GM12891 (cell line): ENCODE measurements around the gene SLCO3A1.

Experiments
- POLR2A ChIP-seq: IDR thresholded peaks from 2 replicates; pipeline ENCODE4 v1.6.1; 2011; ENCODE audit warnings: low read depth, low read length, control low read depth
- POLR2AphosphoS5 ChIP-seq: IDR thresholded peaks from 2 replicates; pipeline ENCODE4 v1.6.1; 2011; ENCODE audit warnings: low read depth, low read length, control low read depth
- SPI1 ChIP-seq: IDR thresholded peaks from 2 replicates; pipeline ENCODE4 v1.6.1; 2011; ENCODE audit warnings: low read depth, low read length, control low read depth

DNA sequence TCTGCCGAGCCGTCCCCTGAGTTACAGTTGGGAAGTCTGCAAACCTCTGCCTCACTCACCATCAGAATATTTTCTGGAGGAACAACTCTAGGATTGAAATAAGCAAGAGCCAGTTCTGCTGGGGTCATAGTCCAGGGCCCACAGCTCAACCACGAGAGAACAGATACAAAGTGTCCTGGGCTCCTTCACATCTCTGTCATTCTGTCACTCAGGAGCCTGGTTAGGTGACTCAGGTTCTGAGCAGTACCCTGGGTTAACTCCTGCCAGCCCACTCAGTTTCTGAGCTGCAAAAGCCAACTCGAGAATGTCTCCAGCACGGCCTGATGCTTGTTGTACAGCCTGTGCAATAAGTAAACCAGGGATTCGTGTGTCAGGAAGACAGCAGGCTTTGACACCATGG lies 155.7 kb downstream of the SLCO3A1 start:
- no peak for TF ChIP-seq SPI1
- TF ChIP-seq POLR2A, result no peak
- TF ChIP-seq POLR2AphosphoS5, result no peak
